GM19468 (cell line): ENCODE results near the gene RAB13.
"Not testable (repeated sequence)": the region's sequence is repeated elsewhere in the genome, so short reads cannot be mapped to it uniquely, and the experiment has no call there.

ENCODE experiments used
- ATAC-seq: cut with Tn5 transposase; IDR thresholded peaks from one replicate; pipeline ENCODE4 v1.9.1; 2021; ENCODE audit warnings: mild to moderate bottlenecking, moderate library complexity, moderate number of reproducible peaks; ENCODE audit not compliant: unreplicated experiment; ENCODE audit errors: extremely low read depth

RAB13 gene

DNA sequence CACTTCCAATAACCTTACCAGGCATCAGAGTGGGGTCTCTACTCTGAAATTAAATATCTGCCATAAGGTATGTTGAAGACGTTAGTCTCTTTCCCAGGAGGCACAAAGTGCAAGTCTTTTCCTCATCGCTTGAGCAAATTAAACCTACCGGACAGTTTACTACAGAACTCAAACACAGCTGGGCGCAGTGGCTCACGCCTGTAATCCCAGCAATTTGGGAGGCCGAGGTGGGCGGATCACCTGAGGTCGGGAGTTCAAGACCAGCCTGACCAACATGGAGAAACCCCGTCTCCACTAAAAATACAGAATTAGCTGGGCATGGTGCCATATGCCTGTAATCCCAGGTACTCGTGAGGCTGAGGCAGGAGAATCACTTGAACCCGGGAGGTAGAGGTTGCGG is 7.0 kb downstream of the RAB13 start:
- not testable (repeated sequence) for ATAC-seq

GRCh38 chr1:153978274-153978909 is 7.7 kb downstream of the RAB13 start:
- no peak for ATAC-seq

- peak; percentile 65 for ATAC-seq
Measured at GRCh38 chr1:153977250-153978240, 8.6 kb downstream of the RAB13 start, which contains the start of gene JTB. JTB (minus strand) TSS chr1:153977674; CDS start chr1:153977252, 422 bp downstream.

DNA sequence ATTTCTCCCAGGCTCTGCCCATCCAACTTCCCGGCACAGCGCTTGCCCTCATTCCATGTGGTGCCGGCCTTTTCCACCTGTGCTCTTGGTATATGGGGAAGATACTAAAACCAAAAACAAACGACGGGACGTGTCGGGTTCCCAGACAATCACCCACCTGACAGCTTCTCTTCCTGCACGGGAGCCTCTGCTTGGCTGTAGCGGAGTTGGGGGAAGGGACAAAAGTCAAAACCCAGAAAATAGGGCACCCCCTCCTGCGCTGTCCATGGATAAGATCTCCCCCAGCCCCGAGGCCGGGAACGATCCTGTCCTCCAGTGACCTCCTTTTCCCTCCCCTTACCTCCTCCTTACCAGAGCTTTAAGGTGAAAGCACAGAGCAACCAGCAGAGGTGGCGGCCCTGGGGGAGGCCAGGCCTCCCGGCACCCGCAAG is 9.3 kb downstream of the RAB13 start:
- no peak for ATAC-seq

DNA sequence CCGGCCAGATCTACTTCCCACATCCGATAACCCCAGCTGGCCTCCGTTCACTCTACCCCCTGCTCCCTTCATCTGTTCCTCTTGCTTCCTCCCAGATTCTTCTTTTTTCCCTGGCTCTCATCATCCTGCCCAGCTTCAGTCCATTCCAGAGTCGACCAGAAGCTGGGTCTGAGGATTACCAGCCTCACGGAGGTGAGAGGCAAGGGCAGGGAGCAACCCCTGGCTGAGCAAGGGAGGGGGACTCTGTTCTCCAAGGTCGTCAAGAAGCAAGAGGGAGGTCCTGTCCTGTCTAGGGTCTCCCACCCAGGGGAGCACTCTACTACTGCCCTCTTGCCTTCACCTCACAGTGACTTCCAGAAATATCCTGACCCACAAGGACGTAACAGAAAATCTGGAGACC is 12.6 kb downstream of the RAB13 start:
- no peak for ATAC-seq

- ATAC-seq, result no peak
Measured at GRCh38 chr1:153973071-153973470, 13.1 kb downstream of the RAB13 start.

DNA sequence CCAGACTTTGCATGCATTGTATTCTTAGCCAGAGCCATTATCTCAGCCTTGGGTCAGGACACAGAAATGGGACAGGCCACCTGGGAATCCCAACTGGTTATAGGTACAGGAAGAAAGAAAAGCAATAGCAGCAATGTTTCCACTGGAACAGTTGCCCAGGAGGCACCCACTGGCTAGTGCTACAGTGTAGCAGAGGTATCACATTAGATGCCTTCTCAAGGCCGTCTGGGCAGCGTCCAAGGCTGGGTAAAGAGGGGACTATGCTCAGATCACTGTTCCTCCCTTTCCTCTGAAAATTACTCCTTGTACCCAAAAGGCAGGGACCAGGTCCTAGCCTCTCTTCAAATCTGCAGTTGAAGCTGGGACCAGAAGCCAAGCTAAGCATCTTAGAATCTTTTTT is 15.8 kb downstream of the RAB13 start:
- ATAC-seq, result no peak

DNA sequence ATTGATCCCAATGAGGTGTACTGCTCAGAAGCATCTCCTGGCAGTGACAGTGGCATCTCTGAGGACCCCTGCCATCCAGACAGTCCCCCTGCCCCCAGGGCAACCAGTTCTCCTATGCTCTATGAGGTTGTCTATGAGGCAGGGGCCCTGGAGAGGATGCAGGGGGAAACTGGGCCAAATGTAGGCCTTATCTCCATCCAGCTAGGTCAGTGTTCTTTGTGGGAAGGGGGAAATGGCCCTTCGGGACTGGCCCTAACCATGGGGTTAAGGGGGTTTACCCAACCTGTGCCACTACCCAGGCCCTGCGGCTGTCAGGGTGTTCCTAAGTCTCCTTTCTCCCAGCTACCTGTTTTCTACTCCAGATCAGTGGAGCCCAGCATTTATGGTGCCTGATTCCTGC is 17.2 kb downstream of the RAB13 start:
- ATAC-seq, result no peak

DNA sequence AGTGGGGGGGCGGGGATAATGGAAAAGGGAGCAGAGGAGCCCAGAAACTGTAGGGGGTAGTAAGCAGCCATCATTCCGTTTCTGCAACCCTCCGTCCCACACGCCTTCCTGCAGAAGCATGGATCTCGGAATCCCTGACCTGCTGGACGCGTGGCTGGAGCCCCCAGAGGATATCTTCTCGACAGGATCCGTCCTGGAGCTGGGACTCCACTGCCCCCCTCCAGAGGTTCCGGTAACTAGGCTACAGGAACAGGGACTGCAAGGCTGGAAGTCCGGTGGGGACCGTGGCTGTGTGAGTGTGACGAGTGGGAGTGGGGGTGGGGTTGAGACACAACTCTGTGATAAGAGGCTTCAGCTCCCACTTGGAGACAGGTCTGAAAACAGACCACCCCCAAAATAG is 17.7 kb downstream of the RAB13 start:
- no peak for ATAC-seq

- ATAC-seq, result no peak
Measured at GRCh38 chr1:153968000-153968363, 18.2 kb downstream of the RAB13 start.

DNA sequence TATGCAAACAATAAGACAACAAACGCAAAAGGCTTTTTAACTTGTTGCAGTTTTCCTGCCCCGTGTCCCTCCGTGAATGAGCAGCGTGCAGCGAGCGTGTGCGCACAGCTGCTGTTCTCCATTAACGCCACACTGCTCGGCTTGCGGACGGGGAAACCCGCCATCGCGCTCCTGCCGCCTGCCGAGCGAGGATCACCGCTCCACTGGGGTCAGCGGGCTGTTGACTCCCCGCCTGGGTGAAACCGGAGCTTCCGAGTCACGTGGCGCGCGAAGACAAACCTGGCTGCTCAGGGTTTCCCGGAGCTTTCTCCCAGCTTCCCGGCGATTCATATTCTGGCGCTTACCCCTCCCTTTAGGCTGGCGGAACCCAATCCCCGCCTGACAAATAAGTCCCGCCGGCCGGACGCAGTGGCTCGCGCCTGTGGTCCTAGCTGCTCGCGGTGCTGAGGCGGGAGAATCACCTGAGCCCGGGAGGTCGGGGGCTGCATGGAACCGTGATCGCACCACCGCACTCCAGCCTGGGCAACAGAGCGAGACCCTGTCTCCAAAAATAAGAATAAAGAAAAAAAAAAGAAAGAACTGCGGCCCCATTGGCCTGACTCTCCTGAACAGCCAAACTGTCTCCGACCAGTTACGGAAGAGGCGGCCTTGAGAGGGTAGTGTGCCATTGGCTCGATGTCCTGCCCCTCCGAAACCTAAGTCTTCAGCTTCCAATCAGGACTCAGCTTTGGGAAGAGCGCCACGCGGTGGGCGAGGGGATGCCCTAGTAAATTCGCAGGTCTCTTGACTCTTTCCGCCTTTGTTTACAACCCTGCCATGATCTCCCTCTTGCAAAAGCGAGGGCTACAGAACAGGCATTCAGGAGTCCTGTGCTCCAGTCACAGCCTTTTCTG is 18.8 kb downstream of the RAB13 start, which contains the start of gene CREB3L4:
TSS of gene CREB3L4 (plus strand) at position 796 of the 893 bp plus-strand sequence. CDS start 624 bp downstream, outside the sequence.
- ATAC-seq, result peak; percentile 67

- no peak for ATAC-seq
Measured at GRCh38 chr1:153963850-153964331, 22.2 kb downstream of the RAB13 start.

DNA sequence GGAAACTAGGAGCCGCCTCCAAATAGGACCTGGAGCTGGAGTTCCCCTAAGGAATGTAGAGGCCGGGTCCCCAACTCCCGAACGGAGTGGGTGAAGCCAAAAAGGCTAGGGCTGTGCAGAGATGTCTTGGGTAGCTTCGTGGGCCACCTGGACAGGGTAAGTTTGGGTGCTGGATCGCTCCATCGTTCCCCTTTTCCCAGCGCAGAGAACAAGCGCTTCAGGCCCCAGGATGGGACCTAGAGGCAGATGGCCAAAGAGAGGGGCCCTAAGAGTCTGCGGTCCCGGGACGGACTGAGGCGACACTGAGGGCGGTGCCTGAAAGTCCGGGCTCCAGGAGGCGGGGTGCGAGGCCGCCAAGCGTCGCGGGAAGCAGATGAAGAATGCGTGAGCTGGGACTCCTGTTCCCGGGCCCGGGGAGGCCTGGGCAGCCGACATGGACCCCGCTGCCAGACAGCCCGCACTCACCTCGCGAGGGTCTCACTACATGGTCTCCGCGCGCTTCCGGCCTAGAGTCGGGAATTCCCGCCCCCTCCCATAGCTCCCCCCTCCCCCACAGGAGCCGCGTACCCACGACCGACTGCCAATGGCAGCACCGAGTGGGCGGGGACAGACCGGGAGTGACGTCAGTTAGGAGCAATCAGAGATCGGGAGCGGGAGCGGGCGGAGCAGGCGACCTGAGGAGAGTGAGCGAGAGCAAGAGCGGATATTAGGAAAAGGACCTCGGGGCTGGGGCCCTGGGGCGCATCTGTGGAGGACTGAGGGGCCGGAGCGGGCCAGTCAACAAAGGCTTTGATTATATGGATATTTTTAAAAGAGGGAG is 22.9 kb downstream of the RAB13 start, which contains the start of gene SLC39A1:
TSS of gene SLC39A1 (minus strand) at position 508 of the 820 bp plus-strand sequence. CDS start 822 bp downstream, outside the sequence.
- ATAC-seq, result no peak

DNA sequence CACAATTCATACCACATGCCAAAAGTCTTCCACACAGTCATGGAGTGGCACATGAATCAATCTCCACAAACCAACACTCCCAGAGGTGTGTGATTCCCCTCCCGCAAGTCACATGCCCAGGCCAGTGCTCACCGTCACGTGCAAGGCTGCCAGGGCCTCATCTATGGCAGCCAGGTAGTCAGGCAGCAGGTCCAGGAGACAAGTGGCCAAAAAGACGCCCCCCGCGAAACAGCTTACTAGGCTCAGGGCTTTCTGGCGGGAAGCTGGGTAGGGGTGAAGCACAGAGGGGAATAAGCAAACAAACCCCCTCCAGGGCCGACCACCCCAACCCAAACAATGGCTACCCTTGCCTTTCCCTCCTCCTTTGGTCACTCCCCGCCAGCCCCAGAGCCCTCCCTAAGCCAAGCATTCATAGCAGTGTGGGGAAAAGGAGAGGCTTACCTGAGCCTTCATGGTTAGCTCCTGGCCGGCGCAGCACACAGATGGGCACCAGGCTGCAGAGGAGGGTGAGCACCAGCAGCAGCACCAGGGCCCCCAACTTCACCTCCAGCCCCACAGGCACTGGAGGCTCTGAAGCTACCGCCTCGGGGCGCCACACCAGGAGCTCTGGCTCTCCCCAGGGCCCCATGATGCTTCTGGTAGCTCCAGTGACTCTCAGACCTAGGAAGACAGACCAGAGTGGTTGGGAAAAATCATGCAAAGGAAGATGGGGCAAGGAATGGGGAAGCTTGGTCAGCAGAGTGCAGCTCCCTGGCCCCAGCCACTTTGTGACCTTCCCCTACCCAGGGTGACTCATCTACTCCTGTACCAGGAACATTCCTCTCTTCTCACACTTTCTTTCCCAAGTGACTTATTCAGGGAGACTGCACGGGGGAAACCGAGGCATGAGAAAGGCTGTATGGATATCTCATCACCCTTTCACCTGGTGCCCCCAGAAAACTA is 23.8 kb downstream of the RAB13 start:
- no peak for ATAC-seq

GRCh38 chr1:153961421-153961820 is 24.7 kb downstream of the RAB13 start:
- no peak for ATAC-seq

- no peak for ATAC-seq
Measured at GRCh38 chr1:153960206-153960605, 25.9 kb downstream of the RAB13 start.

- no peak for ATAC-seq
Measured at GRCh38 chr1:153959454-153959853, 26.7 kb downstream of the RAB13 start.

- no peak for ATAC-seq
Measured at GRCh38 chr1:153958961-153959260, 27.2 kb downstream of the RAB13 start.
